Pons (tissue), 1 donor: ENCODE data around the gene STAP2.
"Not testable (repeated sequence)": the region's sequence is repeated elsewhere in the genome, so short reads cannot be mapped to it uniquely, and the experiment has no call there.

Source experiments
- DNase-seq: peaks from one replicate; pipeline ENCODE4 v3.0.0-alpha.2; 2016; ENCODE audit warnings: low spot score

STAP2 gene

GRCh38 chr19:4357921-4358326, 19.3 kb upstream of the STAP2 start:
- DNase-seq, result no peak

GRCh38 chr19:4357095-4357797, 18.6 kb upstream of the STAP2 start:
- no peak for DNase-seq

DNA sequence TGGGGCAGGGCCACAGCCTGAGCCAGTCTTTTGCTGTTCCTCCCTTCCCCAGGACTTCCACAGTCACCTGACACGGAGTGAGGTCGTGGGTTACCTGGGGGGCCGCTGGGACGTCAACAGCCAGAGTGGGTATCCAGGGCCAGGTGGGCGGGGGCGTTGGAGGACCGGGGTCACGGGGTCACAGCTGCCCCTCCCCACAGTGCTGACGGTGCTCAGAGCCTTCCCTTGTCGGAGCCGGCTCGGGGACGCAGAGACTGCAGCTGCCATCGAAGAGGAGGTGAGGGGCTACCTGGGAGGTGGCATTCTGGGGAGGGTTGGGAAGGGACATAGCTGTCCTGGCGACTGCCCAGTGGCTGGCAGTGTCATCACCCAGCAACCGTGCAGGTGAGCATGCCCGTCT, 16.3 kb upstream of the STAP2 start:
- DNase-seq, result no peak

DNA sequence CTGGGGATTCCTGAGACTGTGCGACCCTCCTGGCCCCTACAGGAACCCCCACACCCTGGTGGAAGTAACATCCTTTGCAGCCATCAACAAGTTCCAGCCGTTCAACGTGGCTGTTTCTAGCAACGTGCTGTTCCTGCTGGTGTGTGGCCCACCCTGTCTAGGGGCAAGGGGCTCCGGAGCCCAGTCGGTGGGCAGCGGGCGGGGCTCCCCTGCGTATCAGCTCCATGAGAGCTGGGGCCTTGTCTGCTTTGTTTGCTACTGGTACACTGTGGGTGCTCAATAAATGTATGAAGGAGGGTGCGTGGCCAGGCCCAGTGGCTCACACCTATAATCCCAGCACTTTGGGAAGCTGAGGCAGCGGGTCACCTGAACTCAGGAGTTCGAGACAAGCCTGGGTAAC, 15.7 kb upstream of the STAP2 start:
- no peak for DNase-seq

- DNase-seq, result no peak
These were observed 14.1 kb upstream of the STAP2 start for GRCh38 chr19:4352701-4353121.

GRCh38 chr19:4350726-4351125, 12.1 kb upstream of the STAP2 start:
- DNase-seq, result no peak

GRCh38 chr19:4350111-4350510, 11.5 kb upstream of the STAP2 start:
- DNase-seq, result no peak

- DNase-seq, result not testable (repeated sequence)
These were observed 10.6 kb upstream of the STAP2 start for GRCh38 chr19:4349225-4349624.

DNA sequence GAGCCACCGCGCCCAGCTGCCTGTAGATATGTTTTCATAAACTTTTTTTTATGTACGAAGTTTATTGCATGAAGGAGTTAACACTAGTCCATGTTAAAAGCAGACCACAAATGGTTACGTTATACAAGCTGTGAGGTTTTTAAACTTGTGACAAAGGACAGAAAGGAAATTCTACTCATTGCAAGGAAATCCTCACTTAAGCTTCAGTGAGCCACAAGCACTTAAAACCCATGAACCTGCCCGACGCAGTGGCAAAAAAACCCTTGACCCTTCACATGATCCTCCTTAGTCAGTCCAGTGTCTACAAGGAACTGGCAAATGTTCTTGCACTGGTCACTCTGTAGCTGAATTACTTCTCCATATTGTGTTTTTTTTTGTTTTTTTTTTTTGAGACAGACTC, 8.9 kb upstream of the STAP2 start:
- DNase-seq, result no peak

DNA sequence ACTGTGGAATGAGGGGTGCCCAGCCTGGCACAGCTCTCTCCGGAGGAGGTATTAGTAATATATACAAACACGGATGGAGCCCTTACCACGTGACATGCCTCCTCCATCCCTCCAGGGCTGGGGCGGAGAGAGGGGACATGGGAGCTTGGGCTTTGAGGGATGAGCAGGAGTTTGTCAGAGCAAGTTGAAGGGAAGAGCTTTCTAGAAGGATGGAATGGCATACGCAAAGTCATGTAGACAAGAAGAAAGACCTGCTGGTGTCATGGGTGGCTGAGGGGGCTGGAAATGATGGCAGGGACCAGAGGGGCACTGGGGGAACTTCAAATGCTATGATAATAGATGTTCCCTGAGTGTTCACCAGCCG, 7.4 kb upstream of the STAP2 start:
- no peak for DNase-seq

- no peak for DNase-seq
These were observed 6.9 kb upstream of the STAP2 start for GRCh38 chr19:4345342-4346019.

- DNase-seq, result peak; percentile 91
These were observed 5.0 kb upstream of the STAP2 start, which contains the start of gene MPND for GRCh38 chr19:4343370-4344307. TSS of gene MPND (plus strand) at chr19:4343562. CDS start at chr19:4343594, 32 bp downstream.

DNA sequence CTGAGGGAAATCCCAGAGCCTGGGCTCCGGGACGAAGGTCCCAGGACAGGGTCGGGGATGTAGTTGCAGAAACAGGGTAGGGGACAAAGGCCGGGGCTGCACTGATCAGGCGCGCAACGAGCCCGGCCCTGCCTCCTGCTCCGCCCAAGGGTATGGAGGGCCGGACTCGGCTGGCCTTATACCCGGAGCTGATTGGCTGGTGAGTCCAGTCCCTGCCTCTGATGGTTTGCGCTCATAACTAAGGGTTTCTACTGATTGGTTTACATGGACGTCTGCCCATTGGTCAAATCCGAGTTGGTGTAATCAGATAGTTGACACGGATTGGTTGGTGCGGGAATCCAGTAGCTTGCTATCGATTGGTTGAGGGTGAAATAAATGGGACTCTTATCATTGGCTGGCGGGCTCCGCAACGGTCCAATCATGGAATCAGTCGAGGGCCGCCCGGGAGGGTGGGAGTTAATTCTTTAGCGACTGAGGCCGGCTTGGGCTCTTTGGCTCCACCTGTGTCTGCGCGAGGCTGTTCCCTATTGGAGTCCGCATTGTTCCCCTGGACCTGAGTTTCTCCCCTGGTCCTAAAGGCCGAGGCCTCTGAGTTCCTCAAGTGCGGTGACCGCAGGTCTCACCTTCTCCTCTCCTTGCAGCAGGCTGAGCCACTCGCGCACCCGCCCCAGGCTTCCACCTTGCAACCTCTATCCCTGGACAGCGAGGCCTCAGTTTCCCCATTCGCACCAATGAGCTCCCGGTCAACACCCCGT, 4.2 kb upstream of the STAP2 start:
- peak; percentile 100 for DNase-seq

- DNase-seq, result no peak
These were observed 3.6 kb upstream of the STAP2 start for GRCh38 chr19:4342314-4342614.

- DNase-seq, result no peak
These were observed 654 bp downstream of the STAP2 start for GRCh38 chr19:4337906-4338440.

DNA sequence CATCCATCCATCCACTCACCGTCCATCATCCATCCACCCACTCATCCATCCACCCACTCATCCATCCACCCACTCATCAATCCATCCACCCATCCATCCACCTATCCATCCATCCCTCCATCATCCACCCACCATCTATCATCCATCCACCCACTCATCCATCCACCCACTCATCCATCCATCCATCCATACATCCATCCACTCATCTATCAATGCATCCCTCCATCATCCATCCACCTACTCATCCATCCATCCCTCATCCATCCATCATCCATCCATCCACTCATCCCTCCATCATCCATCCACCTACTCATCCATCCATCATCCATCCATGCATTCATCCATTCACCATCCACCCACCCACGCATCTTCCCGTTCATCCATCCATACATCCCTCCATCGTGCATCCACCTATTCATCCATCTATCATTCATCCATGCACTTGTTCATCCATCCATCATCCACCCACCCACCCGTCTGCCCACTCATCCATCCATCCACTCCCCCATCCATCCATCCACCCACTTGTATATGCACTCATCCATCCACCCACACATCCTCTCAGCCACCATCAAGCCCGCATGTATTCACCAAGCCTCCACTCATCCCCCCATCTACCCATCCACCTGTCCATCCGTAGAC, 3.6 kb downstream of the STAP2 start:
- DNase-seq, result no peak

DNA sequence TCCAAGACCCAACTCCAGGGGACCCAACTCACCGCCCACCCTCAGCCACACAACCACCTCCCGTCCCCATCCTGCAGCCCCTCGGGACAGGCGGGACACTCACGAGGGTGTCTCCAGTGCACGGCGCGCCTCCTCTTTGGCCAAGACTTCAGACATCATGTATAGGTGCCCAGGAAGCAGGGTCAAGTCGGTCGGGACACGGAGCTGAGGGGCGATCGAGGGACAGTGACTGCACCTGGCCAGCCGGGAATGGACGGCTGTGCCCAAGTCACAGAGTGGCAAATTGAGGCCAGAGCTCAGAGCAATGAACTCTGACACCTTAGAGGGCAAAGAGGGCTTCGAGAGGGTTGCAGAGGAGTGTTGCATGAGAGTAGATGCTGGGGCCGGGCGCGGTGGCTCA, 8.8 kb downstream of the STAP2 start:
- no peak for DNase-seq

DNA sequence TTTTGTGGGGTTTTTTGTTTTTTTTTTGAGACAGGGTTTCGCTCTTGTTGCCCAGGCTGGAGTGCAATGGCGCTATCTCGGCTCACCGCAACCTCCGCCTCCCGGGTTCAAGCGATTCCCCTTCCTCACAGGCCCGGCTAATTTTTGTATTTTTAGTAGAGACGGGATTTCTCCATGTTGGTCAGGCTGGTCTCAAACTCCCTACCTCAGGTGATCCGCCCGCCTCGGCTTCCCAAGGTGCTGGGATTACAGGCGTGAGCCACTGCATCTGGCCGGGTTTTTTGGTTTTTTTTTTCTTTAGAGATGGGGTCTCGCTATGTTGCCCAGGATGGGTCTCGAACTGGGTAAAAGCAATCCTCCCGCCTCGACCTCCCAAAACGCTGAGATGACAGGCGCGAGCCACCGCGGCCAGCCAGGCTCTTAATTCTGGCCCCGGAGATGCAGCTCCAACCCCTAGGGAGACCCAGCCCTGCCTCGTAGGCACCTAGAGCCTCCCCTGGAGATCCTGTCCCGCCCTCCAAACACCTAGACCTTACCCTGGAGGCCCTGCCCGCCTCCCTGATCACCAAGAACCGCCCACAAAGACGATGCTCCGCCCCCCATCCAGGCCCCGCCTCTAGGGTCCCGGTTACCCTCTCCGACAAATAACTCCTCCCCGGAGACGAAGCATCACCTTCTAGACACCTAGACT, 9.5 kb downstream of the STAP2 start:
- DNase-seq, result not testable (repeated sequence)

GRCh38 chr19:4328243-4328990, 10.2 kb downstream of the STAP2 start:
- DNase-seq, result peak; percentile 87

DNA sequence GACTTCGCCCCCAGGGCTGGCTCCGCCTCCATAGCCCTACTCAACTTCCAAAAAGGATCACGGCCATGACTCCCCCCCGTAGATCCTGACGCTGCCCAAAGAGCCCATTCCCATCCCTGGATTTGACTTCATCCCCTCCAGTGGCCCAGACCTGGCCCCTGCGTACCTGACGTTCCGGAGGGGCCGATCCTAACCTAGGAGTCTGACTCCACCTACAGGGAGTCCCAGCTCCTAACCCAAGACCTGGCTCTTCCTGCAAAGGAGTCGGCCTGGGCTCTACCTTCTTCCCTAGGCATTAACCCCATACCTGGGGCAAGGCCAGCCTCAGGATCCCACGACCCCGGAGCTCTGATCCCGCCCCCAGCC, 10.8 kb downstream of the STAP2 start:
- DNase-seq, result no peak
